Ishikawa (cell line): ENCODE data around the gene SLC6A18.

ENCODE experiments used
- CEBPB ChIP-seq: IDR thresholded peaks from 2 replicates; pipeline ENCODE4 v1.6.1; 2012
- CREB1 ChIP-seq: IDR thresholded peaks from 2 replicates; pipeline ENCODE4 v1.6.1; 2012; ENCODE audit warnings: low read depth
- EGR1 ChIP-seq: IDR thresholded peaks from 2 replicates; pipeline ENCODE4 v1.6.1; 2012
- EP300 ChIP-seq: IDR thresholded peaks from 2 replicates; pipeline ENCODE4 v1.6.1; 2012; ENCODE audit warnings: borderline replicate concordance
- FOXM1 ChIP-seq: IDR thresholded peaks from 2 replicates; pipeline ENCODE4 v1.6.1; 2012; ENCODE audit warnings: low read depth, borderline replicate concordance
- NFIC ChIP-seq: IDR thresholded peaks from 2 replicates; pipeline ENCODE4 v1.6.1; 2012
- RAD21 ChIP-seq: IDR thresholded peaks from 2 replicates; pipeline ENCODE4 v1.6.1; 2012; ENCODE audit warnings: low read depth
- TAF1 ChIP-seq: IDR thresholded peaks from 2 replicates; pipeline ENCODE4 v1.6.1; 2012; ENCODE audit warnings: low read depth, mild to moderate bottlenecking
- TCF12 ChIP-seq: IDR thresholded peaks from 2 replicates; pipeline ENCODE4 v1.6.1; 2012; ENCODE audit warnings: low read depth
- TEAD4 ChIP-seq: IDR thresholded peaks from 2 replicates; pipeline ENCODE4 v1.6.1; 2012
- YY1 ChIP-seq: IDR thresholded peaks from 2 replicates; pipeline ENCODE4 v1.6.1; 2012; ENCODE audit warnings: low read depth
- ZBTB7A ChIP-seq: IDR thresholded peaks from 2 replicates; pipeline ENCODE4 v1.6.1; 2012; ENCODE audit warnings: low read depth
- TF ChIP-seq, protein P1 (sequence below): IDR thresholded peaks from 2 replicates; pipeline ENCODE4 v1.6.1; 2012
- TF ChIP-seq, protein P2 (sequence below): IDR thresholded peaks from 2 replicates; pipeline ENCODE4 v1.6.1; 2012
- TF ChIP-seq, protein P3 (sequence below): IDR thresholded peaks from 2 replicates; pipeline ENCODE4 v1.6.1; 2012; ENCODE audit warnings: low read depth, mild to moderate bottlenecking

Gene SLC6A18

DNA sequence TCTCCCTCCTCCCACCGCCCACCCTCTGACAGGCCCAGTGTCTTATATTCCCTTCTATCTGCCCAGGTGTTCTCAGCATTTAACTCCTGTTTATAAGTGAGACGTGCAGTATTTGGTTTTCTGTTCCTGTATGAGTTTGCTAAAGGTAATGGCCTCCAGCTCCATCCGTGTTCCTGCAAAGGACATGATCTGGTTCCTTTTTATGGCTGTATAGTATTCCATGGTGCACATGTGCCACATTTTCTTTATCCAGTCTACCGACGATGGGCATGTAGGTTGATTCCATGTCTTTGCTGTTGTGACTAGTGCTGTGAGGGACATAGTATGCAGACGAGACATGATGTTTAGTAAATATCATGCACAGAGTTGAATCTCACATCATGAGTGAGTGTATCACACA lies 30.8 kb upstream of the SLC6A18 start:
- TF ChIP-seq FOXM1 (no peak), RAD21 (no peak), YY1 (no peak), NFIC (no peak), TCF12 (no peak), TAF1 (no peak), EGR1 (no peak), CEBPB (no peak)
- TF ChIP-seq, protein P1, sequence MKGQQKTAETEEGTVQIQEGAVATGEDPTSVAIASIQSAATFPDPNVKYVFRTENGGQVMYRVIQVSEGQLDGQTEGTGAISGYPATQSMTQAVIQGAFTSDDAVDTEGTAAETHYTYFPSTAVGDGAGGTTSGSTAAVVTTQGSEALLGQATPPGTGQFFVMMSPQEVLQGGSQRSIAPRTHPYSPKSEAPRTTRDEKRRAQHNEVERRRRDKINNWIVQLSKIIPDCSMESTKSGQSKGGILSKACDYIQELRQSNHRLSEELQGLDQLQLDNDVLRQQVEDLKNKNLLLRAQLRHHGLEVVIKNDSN: no peak

DNA sequence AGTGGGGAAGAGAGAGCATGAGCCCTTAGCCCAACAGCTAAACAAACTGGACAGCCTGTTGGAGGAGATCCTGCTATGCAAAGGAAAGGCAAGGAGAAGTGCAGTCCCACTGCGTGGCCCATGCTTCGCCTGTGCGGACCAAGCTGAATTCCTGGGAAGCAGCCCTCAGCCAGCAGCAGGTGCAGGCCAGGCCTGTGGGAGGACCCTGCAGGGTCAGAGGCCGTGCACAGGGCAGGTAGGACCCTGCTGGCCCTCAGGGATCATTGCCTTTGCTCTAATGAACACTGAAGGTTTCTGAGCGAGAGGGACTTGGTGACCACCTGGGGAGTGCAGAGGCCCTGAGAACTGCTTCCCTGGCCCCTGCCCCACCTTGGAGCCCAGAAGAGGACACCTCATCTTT lies 29.7 kb upstream of the SLC6A18 start:
- TF ChIP-seq EGR1: no peak
- no peak for TF ChIP-seq EP300
- no peak for TF ChIP-seq TAF1
- TF ChIP-seq, protein P1: no peak
- TF ChIP-seq YY1: no peak
- TF ChIP-seq ZBTB7A: no peak
- no peak for TF ChIP-seq FOXM1
- no peak for TF ChIP-seq NFIC
- no peak for TF ChIP-seq TEAD4
- TF ChIP-seq, protein P2, sequence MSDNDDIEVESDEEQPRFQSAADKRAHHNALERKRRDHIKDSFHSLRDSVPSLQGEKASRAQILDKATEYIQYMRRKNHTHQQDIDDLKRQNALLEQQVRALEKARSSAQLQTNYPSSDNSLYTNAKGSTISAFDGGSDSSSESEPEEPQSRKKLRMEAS: no peak
- no peak for TF ChIP-seq CREB1
- TF ChIP-seq CEBPB: no peak

DNA sequence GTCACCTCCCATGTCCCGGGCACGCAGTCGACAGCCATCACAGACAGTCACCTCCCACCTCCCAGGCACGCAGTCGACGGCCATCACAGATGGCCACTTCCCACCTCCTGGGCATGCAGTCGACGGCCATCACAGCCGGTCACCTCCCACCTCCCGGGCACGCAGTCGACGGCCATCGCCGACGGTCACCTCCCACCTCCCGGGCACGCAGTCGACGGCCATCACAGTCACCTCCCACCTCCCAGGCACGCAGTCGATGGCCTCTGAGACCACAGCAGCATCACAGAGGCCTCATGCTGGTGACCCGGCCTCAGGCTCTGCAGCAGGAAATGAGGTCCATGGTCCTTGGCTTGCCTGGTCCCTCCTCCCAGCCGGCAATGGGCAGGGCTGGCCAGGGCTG lies 29.3 kb upstream of the SLC6A18 start:
- TF ChIP-seq, protein P1: no peak
- TF ChIP-seq TEAD4 (no peak), RAD21 (no peak), YY1 (no peak), EP300 (no peak), CREB1 (no peak), CEBPB (no peak), ZBTB7A (no peak), NFIC (no peak), TCF12 (no peak), TAF1 (no peak), FOXM1 (no peak), EGR1 (no peak)
- TF ChIP-seq, protein P3, sequence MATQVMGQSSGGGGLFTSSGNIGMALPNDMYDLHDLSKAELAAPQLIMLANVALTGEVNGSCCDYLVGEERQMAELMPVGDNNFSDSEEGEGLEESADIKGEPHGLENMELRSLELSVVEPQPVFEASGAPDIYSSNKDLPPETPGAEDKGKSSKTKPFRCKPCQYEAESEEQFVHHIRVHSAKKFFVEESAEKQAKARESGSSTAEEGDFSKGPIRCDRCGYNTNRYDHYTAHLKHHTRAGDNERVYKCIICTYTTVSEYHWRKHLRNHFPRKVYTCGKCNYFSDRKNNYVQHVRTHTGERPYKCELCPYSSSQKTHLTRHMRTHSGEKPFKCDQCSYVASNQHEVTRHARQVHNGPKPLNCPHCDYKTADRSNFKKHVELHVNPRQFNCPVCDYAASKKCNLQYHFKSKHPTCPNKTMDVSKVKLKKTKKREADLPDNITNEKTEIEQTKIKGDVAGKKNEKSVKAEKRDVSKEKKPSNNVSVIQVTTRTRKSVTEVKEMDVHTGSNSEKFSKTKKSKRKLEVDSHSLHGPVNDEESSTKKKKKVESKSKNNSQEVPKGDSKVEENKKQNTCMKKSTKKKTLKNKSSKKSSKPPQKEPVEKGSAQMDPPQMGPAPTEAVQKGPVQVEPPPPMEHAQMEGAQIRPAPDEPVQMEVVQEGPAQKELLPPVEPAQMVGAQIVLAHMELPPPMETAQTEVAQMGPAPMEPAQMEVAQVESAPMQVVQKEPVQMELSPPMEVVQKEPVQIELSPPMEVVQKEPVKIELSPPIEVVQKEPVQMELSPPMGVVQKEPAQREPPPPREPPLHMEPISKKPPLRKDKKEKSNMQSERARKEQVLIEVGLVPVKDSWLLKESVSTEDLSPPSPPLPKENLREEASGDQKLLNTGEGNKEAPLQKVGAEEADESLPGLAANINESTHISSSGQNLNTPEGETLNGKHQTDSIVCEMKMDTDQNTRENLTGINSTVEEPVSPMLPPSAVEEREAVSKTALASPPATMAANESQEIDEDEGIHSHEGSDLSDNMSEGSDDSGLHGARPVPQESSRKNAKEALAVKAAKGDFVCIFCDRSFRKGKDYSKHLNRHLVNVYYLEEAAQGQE: no peak
- TF ChIP-seq, protein P2: no peak

DNA sequence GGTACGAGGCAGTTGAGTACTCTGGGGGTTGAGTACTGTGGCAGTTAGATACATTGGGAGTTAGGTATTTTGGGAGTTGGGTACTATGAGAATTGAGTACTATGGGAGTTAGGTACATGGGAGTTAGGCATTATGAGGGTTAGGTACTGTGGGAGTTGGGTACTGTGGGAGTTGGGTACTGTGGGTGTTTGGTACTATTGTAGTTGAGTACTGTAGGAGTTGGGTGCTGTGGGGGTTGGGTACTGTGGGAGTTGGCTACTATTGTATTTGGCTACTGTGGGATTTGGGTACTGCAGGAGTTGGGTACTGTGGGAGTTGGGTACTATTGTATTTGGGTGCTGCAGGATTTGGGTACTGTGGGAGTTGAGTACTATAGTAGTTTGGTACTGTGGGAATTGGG lies 28.6 kb upstream of the SLC6A18 start:
- TF ChIP-seq TCF12 (no peak), ZBTB7A (no peak), EGR1 (no peak), YY1 (no peak), TAF1 (no peak), FOXM1 (no peak), CREB1 (no peak), RAD21 (no peak)

DNA sequence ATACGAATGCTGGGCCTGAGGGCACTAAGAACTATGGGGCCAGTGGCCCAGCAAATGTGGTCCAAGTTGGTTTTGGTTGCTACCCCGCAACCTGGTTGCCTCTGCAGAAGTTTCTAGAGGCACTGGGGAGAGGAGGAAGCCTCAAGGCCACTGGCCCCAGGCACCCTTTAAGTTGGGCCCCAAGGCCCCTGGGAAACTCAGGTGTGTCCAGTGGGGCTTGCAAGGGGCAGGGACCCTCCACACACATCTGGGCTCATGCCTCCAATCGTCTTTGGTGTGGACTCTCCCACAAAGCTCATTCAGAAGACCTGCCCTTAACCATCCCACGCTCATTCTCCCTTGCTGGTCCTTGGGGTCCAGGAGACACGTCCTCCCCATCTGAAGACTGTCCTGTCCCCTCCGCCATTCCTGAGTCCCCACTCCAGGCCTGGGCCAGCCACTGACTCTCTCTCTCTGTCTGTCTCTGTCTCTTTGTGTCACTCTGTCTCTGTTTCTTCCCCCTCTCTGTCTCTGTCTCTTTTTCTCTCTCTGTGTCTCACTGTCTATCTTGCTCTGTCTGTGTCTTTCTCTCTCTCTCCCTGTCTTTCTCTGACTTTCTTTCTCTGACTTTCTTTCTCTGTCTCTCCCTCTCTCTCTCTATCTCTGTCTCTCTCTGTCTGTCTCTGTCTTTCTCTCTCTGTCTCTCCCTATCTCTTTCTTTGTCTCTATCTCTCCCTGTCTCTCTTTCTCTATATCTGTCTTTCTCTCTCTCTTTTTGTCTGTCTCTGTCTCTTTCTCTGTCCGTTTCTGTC lies 27.1 kb upstream of the SLC6A18 start:
- TF ChIP-seq CEBPB (no peak), TEAD4 (no peak), RAD21 (no peak), EP300 (no peak), TAF1 (no peak), FOXM1 (no peak), YY1 (no peak), NFIC (no peak), TCF12 (no peak), CREB1 (no peak), ZBTB7A (no peak), EGR1 (no peak)
- TF ChIP-seq, protein P3: no peak
- TF ChIP-seq, protein P2: no peak
